Thyroid gland (tissue), 4 donors: ENCODE measurements around the gene PDE8A. TPM values are rescaled to one million over a fixed set of nuclear protein-coding genes. Genes with fewer than 3 reads are reported as not detected.
A peak's percentile ranks its signal among the peaks of the same experiment; 100 is the strongest.

Source experiments
- DNase-seq, 2 donors: peaks; one replicate each; pipeline ENCODE4 v3.0.0-alpha.2; 2019
- H3K27ac ChIP-seq, 3 donors: fragments of 200-600 bp; sonication (generic); 1 replicate in 2 of 3; 2 replicates in 1 of 3; pipeline ENCODE4 v1.5.1; 2016 to 2019; ENCODE audit warnings: mild to moderate bottlenecking in 1 of 3, moderate library complexity in 1 of 3
- H3K27me3 ChIP-seq: fragments of 200-600 bp; sonication (generic); one replicate; pipeline ENCODE4 v1.5.1; 2019
- H3K36me3 ChIP-seq, 2 donors: fragments of 200-600 bp; sonication (generic); one replicate each; pipeline ENCODE4 v1.5.1; 2016 to 2019
- H3K4me1 ChIP-seq, 2 donors: fragments of 200-600 bp; sonication (generic); one replicate each; pipeline ENCODE4 v1.5.1; 2017 to 2019
- H3K4me3 ChIP-seq, 3 donors: fragments of 200-600 bp; sonication (generic); replicated peaks in 1 of 3; 1 replicate in 2 of 3; 2 replicates in 1 of 3; pipeline ENCODE4 v1.5.1; 2016; ENCODE audit warnings: mild to moderate bottlenecking in 1 of 3
- H3K9me3 ChIP-seq: fragments of 200-600 bp; sonication (generic); one replicate; pipeline ENCODE4 v1.5.1; 2017
- CTCF ChIP-seq, 6 experiments: fragments of 200-600 bp in 3 of 6; fragments of 450-650 bp in 3 of 6; sonication (generic) in 3 of 6; IDR thresholded peaks; one replicate each; pipeline ENCODE4 v1.5.1; 2016 to 2019; ENCODE audit warnings: antibody characterized with exemption in 6 of 6, mild to moderate bottlenecking in 2 of 6, inconsistent platforms in 1 of 6, moderate library complexity in 1 of 6
- POLR2A ChIP-seq, 2 donors: fragments of 450-650 bp; IDR thresholded peaks; one replicate each; pipeline ENCODE4 v1.6.1; 2017; ENCODE audit warnings: antibody characterized with exemption in 2 of 2, mild to moderate bottlenecking in 2 of 2, moderate library complexity in 1 of 2
- WGBS, 2 donors: methylation state at CpG; one replicate each; pipeline ENCODE4 v1.1.5; 2017; 5-methylcytosine and 5-hydroxymethylcytosine counted together
- intact Hi-C: fragments of 100-400 bp; cut with DNase I; formaldehyde crosslinking; loops from one replicate; pipeline ENCODE4 v1.15.1; 2023
- total RNA-seq, 4 donors: library from RNA; depleted of rRNA; stranded (reverse); fragments of >200 nt; gene quantifications; one replicate each; pipeline ENCODE4 v1.2.3, GENCODE V29; 2016

Gene PDE8A
- total RNA-seq, 4 donors from 2014 or later, result 31.6 to 52.1 (median 35.2) TPM

- Histone ChIP-seq H3K27me3 (no peaks in the 10 kb centered on the region), H3K4me1 (peaks cover 14 to 40% of the 10 kb centered on the region in 2 donors), H3K4me3 (no peak overlapping the region), H3K9me3 (no peaks in the 10 kb centered on the region), H3K27ac (no peak overlapping the region), H3K36me3 (no peaks in the 10 kb centered on the region)
- TF ChIP-seq POLR2A (IDR thresholded peaks at IDR 0.05), result no peak
- TF ChIP-seq CTCF (IDR thresholded peaks at IDR 0.05), result no peak
- WGBS, 2 donors, result 58 to 77% methylated on average over 2 of the region's 2 CpGs
- DNase-seq, result peak in 1 of 2 donors; percentile 12
- intact Hi-C loops, result no loop called here
These were observed 44.8 kb downstream of the PDE8A start for GRCh38 chr15:85026304-85027032.

GRCh38 chr15:85027033-85027380 lies 45.4 kb downstream of the PDE8A start:
- no peaks in the 10 kb centered on the region for H3K27me3 ChIP-seq
- no peak overlapping the region for H3K27ac ChIP-seq
- H3K9me3 ChIP-seq, result no peaks in the 10 kb centered on the region
- DNase-seq, result no peak
- H3K36me3 ChIP-seq, result no peaks in the 10 kb centered on the region
- intact Hi-C loops, result no loop called here
- TF ChIP-seq POLR2A (IDR thresholded peaks at IDR 0.05) (no peak), CTCF (IDR thresholded peaks at IDR 0.05) (no peak)
- no peak overlapping the region for H3K4me3 ChIP-seq
- H3K4me1 ChIP-seq, result peaks cover 14 to 40% of the 10 kb centered on the region in 2 donors

GRCh38 chr15:85027421-85027820 lies 45.8 kb downstream of the PDE8A start:
- Histone ChIP-seq H3K4me1 (peaks cover 14 to 44% of the 10 kb centered on the region in 2 donors), H3K27ac (no peak overlapping the region), H3K36me3 (no peaks in the 10 kb centered on the region), H3K27me3 (no peaks in the 10 kb centered on the region), H3K9me3 (no peaks in the 10 kb centered on the region), H3K4me3 (no peak overlapping the region)
- intact Hi-C loops, result no loop called here
- no peak for DNase-seq
- no peak for TF ChIP-seq POLR2A (IDR thresholded peaks at IDR 0.05)
- TF ChIP-seq CTCF (IDR thresholded peaks at IDR 0.05), result no peak
- 89 to 91% methylated on average over 4 of the region's 4 CpGs for WGBS, 2 donors

- intact Hi-C loops, result no loop called here
- no peak for DNase-seq
- no peaks in the 10 kb centered on the region for H3K36me3 ChIP-seq
- H3K27me3 ChIP-seq, result no peaks in the 10 kb centered on the region
- no peak for TF ChIP-seq CTCF (IDR thresholded peaks at IDR 0.05)
- TF ChIP-seq POLR2A (IDR thresholded peaks at IDR 0.05), result no peak
- H3K9me3 ChIP-seq, result no peaks in the 10 kb centered on the region
- H3K27ac ChIP-seq, result no peak overlapping the region
- WGBS, 2 donors, result 98% methylated on average over 6 of the region's 6 CpGs
- H3K4me3 ChIP-seq, result no peak overlapping the region
- H3K4me1 ChIP-seq, result peaks cover 14 to 54% of the 10 kb centered on the region in 2 donors
These were observed 46.8 kb downstream of the PDE8A start for GRCh38 chr15:85028416-85028815.

GRCh38 chr15:85029221-85029620 lies 47.6 kb downstream of the PDE8A start:
- Histone ChIP-seq H3K27me3 (no peaks in the 10 kb centered on the region), H3K27ac (no peak overlapping the region), H3K9me3 (no peaks in the 10 kb centered on the region), H3K4me3 (no peak overlapping the region), H3K36me3 (no peaks in the 10 kb centered on the region), H3K4me1 (peaks cover 14 to 57% of the 10 kb centered on the region in 2 donors)
- 87 to 90% methylated on average over 5 of the region's 5 CpGs for WGBS, 2 donors
- TF ChIP-seq CTCF (IDR thresholded peaks at IDR 0.05) (no peak), POLR2A (IDR thresholded peaks at IDR 0.05) (no peak)
- intact Hi-C loops, result no loop called here
- no peak for DNase-seq
